BJ (cell line): ENCODE results near the gene RO60. TPM values are rescaled to one million over a fixed set of nuclear protein-coding genes. Genes with fewer than 3 reads are reported as not detected.

ENCODE experiments used
- CTCF ChIA-PET: fragments of 350-600 bp; formaldehyde crosslinking; extraction: SDS; loops from one replicate; lab custom pipeline; 2021; ENCODE audit warnings: antibody characterized with exemption, inconsistent platforms; lab: Yijun Ruan, JAX
- POLR2A ChIA-PET: fragments of 300-600 bp; sonication (Branson Sonifier 250); formaldehyde crosslinking; extraction: SDS; loops from one replicate; lab custom pipeline; 2021; ENCODE audit warnings: antibody characterized with exemption; lab: Charles Lee
- DNase-seq: peaks from one replicate; pipeline ENCODE4 v3.0.0-alpha.2; 2011; ENCODE audit warnings: low read depth
- H3K27me3 ChIP-seq: 2 replicates; pipeline ENCODE4 v1.6.0; 2011; ENCODE audit warnings: low read length; ENCODE audit not compliant: control insufficient read depth, insufficient read depth
- H3K36me3 ChIP-seq: 2 replicates; pipeline ENCODE4 v1.5.1; 2011; ENCODE audit warnings: low read length; ENCODE audit not compliant: control insufficient read depth, insufficient read depth
- H3K4me3 ChIP-seq: 2 replicates; pipeline ENCODE4 v1.5.1; 2011; ENCODE audit warnings: low read depth, mild to moderate bottlenecking, control low read depth, low read length
- polyA plus RNA-seq: library from polyadenylated mRNA; depleted of rRNA; stranded (reverse); fragments of >200 nt; gene quantifications from 2 replicates; pipeline ENCODE4 v1.2.3, GENCODE V29; 2011
- TF ChIP-seq, protein P1 (sequence below): IDR thresholded peaks from 2 replicates; pipeline ENCODE4 v1.5.1; 2011; ENCODE audit warnings: low read depth, mild to moderate bottlenecking, control low read depth, inconsistent platforms, low read length, moderate library complexity; ENCODE audit not compliant: insufficient read depth

RO60 gene
- polyA plus RNA-seq, 1 experiment: 21.0 TPM

DNA sequence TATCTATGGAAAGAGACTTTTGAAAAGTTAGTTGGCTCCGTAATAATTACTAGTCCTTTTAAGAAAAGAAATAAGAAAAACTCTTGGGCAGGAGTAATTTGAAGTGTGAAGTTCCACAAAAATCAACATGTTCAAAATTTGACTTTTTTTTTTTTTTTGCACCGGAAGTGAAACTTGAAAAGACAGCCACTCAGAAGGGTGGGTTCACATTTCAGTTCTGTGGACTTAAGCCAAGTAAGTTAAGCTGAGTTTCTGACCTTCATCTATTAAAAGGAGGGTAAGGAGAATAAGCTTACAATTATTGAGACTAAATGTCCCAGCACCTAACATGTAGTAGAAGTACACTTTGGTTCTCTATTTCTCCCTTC is 11.0 kb downstream of the RO60 start:
- DNase-seq: no peak
- ChIA-PET CTCF (interaction anchor here (0.6 kb wide), 1 partner anchor 50 kb away, joined by 3 read pairs; no protein-coding TSS in a partner anchor), POLR2A (no interaction called here)
- H3K27me3 ChIP-seq: no peaks in the 10 kb centered on the region
- no peak overlapping the region for H3K4me3 ChIP-seq
- TF ChIP-seq, protein P1, sequence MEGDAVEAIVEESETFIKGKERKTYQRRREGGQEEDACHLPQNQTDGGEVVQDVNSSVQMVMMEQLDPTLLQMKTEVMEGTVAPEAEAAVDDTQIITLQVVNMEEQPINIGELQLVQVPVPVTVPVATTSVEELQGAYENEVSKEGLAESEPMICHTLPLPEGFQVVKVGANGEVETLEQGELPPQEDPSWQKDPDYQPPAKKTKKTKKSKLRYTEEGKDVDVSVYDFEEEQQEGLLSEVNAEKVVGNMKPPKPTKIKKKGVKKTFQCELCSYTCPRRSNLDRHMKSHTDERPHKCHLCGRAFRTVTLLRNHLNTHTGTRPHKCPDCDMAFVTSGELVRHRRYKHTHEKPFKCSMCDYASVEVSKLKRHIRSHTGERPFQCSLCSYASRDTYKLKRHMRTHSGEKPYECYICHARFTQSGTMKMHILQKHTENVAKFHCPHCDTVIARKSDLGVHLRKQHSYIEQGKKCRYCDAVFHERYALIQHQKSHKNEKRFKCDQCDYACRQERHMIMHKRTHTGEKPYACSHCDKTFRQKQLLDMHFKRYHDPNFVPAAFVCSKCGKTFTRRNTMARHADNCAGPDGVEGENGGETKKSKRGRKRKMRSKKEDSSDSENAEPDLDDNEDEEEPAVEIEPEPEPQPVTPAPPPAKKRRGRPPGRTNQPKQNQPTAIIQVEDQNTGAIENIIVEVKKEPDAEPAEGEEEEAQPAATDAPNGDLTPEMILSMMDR: no peak
- no peaks in the 10 kb centered on the region for H3K36me3 ChIP-seq

DNA sequence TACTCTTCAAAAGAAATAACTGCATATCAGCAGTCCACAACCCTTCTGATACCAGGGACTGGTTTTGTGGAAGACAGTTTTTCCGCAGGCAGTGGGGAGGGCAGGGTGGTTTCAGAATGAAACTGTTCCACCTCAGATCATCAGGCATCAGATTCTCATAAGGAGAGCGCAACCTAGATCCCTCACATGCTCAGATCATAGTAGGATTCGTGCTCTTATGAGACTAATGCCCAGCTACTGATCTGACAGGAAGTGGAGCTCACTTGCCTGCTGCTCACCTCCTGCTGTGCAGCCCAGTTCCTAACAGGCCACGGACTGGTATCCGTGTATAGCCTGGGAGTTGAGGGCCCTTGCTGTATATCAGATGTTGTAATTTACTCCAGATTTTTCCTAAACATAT is 11.5 kb downstream of the RO60 start:
- no peaks in the 10 kb centered on the region for H3K27me3 ChIP-seq
- ChIA-PET CTCF (interaction anchor here (0.6 kb wide), 1 partner anchor 274 kb away, joined by 3 read pairs; no protein-coding TSS in a partner anchor), POLR2A (no interaction called here)
- H3K4me3 ChIP-seq: no peak overlapping the region
- TF ChIP-seq, protein P1: no peak
- no peak for DNase-seq
- no peaks in the 10 kb centered on the region for H3K36me3 ChIP-seq

DNA sequence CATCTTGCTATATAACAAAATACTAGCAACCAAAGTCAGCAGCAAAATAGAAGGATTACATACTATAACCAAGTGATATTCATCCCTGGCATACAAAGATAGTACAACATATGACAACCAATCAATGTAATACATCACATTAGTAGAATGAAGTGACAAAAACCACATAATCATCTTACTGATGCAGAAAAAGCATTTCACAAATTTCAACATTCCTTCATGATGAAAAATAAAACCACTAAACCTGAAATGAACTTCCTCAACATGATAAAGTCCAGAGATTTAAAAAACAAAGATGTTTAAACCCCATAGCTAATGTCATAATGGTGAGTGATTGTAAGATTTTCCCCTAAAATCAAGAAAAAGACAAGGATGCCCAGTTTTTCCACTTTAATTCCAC is 18.6 kb downstream of the RO60 start:
- CTCF ChIA-PET: no interaction called here
- TF ChIP-seq, protein P1: no peak
- Histone ChIP-seq H3K27me3 (no peaks in the 10 kb centered on the region), H3K36me3 (peaks cover 6% of the 10 kb centered on the region; the same call in 1 of the 2 replicates), H3K4me3 (no peak overlapping the region)
- POLR2A ChIA-PET: no interaction called here
- DNase-seq: no peak

DNA sequence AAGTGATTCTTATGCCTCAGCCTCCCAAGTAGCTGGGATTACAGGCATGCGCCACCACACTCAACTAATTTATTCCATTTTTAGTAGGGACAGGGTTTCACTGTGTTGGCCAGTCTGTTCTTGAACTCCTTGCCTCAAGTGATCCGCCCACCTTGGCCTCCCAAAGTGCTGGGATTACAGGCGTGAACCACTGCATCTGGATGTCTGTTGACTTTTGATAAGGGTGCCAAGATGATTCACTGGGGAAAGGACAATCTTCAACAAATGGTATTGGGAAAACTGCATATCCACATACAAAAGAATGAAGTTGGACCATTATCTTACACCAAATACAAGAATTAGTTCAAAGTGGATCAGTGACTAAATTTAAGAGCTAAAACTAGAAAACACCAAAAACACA is 19.8 kb downstream of the RO60 start:
- H3K4me3 ChIP-seq: no peak overlapping the region
- H3K36me3 ChIP-seq: peaks cover 9% of the 10 kb centered on the region
- ChIA-PET POLR2A (no interaction called here), CTCF (no interaction called here)
- H3K27me3 ChIP-seq: no peaks in the 10 kb centered on the region
- DNase-seq: no peak
- TF ChIP-seq, protein P1: no peak

DNA sequence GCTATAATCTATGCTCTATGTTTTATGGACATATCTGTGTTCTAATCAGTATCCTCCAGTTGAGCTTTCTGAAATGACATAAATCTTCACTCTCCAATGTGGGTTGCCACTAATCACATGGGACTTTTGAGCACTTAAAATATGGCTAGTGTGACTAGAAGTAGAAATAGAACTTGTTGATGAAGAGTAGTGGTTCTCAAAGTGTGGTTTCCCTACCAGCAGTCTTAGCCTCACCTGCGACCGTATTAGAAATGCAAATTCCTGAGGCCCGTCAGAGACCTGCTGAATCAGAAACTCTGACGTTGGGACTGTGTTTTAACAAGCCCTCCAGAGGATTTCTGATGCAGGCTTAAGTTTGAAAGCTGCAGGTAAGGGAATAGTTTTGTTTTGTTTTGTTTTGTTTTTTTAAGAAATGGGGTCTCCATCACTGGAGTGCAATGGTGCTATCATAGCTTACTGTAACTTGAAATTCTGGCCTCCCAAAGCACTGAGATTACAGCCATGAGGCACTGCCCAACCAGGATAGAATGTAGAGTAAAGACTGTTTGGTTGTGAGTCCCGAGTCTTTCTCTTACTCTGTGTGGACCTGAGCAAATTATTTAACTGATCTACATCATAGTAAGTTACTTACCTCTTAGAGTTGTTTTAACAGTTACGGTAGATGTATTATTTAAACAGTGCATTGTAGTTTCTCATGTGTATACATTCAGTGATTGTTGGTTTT is 24.1 kb downstream of the RO60 start:
- TF ChIP-seq, protein P1: no peak
- Histone ChIP-seq H3K36me3 (peaks cover 6% of the 10 kb centered on the region), H3K27me3 (no peaks in the 10 kb centered on the region), H3K4me3 (no peak overlapping the region)
- CTCF ChIA-PET: interaction anchor here (0.8 to 1.3 kb wide), 2 partner anchors 20 to 25 kb away, joined by 3 read pairs; partner anchors contain the start of genes RO60 and UCHL5
- POLR2A ChIA-PET: no interaction called here
- DNase-seq: no peak
